HG03066 (cell line): ENCODE results near the gene PXDC1.

Experiments
- ATAC-seq: cut with Tn5 transposase; IDR thresholded peaks from one replicate; pipeline ENCODE4 v1.9.1; 2021; ENCODE audit warnings: low read depth; ENCODE audit not compliant: unreplicated experiment

The PXDC1 gene

DNA sequence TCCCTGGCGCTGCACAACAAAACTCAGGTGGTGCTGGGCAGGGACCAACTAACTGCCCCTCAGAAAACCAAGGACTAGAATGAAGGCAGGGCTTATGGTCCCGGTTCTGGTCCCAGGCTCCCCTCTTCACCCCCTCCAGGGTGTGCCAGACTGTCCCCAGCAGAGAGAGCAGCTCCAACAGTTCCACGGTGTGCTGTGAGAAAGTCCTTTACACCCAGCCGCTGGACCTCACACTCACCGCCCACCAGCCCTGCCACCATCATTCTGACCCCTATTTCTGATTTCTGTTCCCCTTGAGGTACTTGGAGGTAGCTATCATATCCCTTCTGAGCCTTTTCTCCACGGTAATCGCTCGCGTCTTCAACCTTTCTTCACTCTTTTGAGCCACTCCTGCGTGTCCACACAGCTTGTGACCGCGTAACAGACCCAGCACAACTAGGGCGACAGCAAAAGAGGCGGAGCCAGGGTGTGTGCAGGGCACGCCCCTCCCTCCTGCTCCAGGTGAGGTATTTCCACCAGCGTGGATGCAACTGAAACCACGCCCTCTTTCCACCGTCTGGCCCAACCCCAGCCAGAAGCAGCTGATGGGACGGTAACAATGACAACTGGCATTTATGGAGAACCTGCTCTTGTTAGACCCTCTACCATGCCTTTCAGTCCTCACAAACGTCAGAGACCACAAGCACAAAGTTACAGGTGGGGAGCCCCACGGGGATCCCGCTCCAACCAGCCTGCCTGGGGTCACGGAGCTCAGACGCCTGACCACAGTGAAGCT lies 2.3 kb downstream of the PXDC1 start:
- no peak for ATAC-seq

DNA sequence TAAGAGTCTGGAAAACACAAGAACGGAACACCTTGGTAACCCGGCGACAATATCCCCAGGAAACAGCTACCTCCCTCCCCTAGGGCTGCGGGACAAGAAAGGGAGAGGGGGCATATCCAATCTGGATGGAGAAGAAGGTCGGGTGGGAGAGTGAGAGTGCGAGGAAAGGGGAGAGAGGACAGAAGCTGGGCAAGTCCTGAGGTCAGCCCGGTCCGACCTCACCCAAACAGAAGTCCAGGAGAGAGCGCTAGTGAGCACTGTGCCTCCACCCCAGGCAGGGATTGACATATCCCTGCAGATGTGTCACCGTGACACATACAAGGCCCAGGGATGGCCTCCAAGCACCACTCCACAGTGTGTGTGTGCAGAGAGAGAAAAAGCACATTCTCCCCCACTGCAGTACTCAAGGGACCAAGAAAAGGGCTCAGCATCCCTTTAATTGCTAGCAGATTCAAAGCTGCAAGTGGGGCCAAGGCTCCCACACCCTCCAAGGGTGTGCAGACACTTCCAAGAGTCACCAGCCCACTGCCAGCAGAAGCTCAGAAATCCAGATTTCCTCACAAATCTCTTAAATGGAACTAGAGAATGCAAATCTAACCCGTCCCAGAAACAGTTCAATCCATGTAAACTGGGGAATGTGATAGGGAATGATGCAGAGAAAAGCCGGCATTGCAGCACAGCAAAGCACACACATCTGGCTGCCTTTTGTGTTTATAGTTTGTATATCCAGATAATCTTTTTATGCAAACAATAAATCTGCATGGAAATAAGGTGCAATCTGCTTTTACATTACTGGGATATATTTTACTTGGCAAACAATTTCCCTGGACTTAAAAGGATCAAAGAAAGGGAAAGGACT lies 3.1 kb downstream of the PXDC1 start:
- no peak for ATAC-seq

- ATAC-seq = no peak
Observed at GRCh38 chr6:3747100-3747737, 4.3 kb downstream of the PXDC1 start.

GRCh38 chr6:3746696-3747095 lies 4.8 kb downstream of the PXDC1 start:
- no peak for ATAC-seq

- no peak for ATAC-seq
Observed at GRCh38 chr6:3746119-3746691, 5.3 kb downstream of the PXDC1 start.

DNA sequence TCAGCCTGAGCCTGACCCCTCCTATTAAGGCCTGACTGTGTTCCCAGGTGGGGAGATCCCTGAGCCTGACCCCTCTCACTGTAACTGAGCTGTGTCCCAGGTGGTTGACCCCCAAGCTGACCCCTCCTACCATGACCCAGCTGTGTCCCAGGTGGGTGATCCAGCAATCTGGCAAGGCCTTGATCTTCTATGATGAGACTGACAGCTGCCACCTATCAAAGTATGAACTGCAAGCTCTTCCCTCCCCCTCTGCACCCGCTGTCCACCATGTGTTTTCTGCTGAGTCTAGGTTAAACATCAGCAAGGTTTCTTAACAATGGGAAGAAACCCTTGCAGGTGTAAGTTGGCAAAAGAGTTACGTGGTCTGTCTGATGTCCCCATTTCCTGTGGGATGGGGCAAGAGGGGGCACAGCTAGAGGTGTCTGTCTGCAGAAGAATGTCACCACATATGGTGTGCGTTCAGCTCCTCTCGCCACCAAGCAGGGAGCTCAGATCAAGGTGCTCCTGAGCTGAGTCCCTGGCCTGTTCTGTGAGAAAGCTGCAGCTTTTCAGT lies 5.9 kb downstream of the PXDC1 start:
- ATAC-seq = no peak

GRCh38 chr6:3744901-3745470 lies 6.5 kb downstream of the PXDC1 start:
- no peak for ATAC-seq

GRCh38 chr6:3744211-3744900 lies 7.2 kb downstream of the PXDC1 start:
- no peak for ATAC-seq

- ATAC-seq = no peak
Observed at GRCh38 chr6:3743541-3743940, 8.0 kb downstream of the PXDC1 start.

GRCh38 chr6:3742426-3743344 lies 8.8 kb downstream of the PXDC1 start:
- ATAC-seq = peak; percentile 61

DNA sequence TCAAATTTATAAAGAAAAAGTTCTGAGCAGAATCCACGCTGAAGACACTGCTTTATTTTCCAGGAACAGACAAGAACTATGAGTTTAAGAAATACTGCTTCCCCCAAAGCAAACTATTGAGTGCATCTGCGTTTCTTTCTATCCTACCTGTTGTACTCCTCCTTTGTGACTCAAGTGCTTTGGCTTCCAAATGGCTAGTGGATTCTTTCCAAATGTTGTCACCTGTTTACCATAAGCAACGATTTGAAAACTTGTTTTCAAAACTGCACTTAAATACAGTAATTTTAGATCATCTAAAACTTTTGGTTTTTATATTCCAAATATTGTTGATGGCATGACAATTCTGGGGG lies 9.5 kb downstream of the PXDC1 start:
- ATAC-seq = no peak

DNA sequence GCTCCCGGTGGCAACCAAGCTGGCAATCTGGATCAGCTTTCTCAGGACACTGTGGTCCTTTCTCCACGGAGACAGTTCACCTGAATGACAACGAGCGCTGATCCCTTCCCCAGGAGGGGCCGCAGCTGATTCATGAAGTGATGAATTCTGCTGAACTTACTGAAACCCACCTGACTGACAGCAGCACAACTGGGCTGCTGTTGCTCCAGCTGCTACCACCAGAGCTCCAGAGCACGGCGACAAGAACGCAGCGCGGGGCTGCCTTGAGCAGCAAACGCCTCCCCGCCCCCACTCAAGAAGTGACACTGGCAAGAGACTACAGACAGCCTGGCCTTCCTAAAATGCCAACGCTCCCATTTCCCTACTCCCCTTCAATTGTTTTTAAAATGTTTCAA lies 10.0 kb downstream of the PXDC1 start:
- ATAC-seq = no peak

DNA sequence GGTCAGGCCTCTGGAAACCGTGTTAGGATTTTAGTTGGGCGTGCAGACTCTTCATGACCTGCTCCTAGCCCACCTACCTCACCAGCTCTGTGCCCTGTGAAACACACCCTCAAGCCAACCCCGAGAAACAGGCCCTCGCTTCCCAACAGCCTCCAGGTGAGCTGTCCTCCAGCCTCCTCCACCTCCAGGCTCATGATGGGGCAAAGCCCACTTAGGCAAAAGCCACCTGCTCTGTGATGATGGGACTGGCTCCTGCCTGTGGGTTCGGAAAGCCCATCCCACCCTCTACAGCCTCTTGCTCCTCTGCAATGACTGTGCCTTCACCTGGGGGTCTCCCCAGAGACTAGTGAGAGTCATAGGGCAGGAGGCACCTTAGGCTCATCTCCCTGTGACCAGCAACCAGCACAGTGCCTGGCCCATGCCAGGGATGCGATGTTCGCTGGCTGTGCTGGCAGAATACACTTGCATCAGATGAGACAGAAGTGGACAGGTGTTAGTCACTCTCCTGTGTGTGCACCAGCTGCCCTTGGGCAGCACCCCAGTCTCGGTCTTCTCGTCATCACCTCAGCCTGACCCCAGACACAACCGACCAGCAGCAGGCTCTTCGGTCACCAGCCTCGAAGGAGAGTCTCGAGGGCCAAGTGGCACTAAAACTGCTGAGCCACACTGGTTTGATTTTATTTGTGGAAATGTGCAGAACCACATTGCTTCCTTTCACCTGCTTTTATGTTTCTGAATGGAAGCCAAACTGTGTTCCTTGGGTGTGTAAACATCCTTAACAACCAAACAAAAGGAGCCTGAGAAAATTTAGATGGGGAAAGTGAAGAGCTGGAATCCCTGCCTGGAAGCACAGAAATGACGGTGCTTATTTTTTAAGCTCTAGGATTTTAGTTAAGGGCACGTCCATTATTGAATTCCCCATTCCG lies 10.7 kb downstream of the PXDC1 start:
- no peak for ATAC-seq

GRCh38 chr6:3739311-3739897 lies 12.1 kb downstream of the PXDC1 start:
- ATAC-seq = no peak

DNA sequence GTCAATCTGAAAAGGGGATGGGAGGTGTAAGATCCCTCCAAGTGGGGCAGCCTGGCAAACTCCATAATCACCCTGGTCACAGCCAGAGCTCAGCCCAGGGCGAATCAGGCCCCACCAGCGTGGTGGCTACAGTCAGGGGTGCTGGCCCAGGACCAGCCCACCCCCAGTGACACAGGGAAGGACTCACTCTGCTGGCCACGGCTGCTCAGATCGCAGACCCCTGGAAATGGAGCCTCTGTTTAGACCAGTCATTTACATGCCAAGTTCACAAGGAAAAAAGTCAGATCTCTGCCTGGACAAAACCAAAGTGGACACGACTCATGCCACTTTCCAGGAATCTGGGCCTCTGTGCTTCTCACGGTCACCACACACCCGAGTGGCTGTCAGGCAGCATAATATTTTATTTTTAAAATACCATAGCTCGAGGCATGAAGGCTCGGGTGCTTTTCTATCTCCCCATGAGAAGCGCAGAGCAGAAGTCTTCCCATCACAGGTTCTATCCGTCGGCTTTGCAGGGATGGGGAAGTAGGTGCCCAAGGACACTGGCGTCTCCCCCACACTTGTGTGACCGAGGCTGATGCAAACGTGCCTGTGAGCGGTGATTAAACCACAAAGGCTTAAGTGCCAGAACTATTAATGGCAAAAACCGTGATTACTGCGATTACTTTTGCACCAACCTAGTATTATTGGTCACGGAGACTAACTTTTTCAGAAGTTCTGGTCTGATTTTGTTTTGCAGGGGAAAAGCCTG lies 13.0 kb downstream of the PXDC1 start:
- no peak for ATAC-seq

DNA sequence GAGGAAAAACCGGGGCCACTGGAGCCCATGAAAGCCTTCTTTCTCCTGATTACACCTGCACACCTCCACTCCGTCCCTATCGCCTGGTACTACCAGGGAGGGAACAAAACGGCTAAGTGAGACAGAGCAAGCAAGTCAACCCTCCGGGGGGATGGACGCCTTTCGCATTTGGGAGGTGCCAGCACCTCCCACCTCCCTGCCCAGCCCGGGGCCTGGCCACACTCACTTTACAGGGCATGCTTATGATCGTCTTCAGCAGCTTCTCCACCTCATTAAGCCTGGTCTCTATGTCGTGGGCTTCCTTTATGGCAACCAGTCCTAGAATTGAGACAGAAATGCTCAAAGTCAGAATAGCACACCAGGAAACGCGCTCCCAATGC lies 13.7 kb downstream of the PXDC1 start:
- ATAC-seq = no peak
